Measurements from ENCODE around the gene CLIP1. TPM values are rescaled to one million over a fixed set of nuclear protein-coding genes. Genes with fewer than 3 reads are reported as not detected.

The CLIP1 gene
- polyA plus RNA-seq, 3 donors = 6.7 to 50.9 (median 12.9) TPM

DNA sequence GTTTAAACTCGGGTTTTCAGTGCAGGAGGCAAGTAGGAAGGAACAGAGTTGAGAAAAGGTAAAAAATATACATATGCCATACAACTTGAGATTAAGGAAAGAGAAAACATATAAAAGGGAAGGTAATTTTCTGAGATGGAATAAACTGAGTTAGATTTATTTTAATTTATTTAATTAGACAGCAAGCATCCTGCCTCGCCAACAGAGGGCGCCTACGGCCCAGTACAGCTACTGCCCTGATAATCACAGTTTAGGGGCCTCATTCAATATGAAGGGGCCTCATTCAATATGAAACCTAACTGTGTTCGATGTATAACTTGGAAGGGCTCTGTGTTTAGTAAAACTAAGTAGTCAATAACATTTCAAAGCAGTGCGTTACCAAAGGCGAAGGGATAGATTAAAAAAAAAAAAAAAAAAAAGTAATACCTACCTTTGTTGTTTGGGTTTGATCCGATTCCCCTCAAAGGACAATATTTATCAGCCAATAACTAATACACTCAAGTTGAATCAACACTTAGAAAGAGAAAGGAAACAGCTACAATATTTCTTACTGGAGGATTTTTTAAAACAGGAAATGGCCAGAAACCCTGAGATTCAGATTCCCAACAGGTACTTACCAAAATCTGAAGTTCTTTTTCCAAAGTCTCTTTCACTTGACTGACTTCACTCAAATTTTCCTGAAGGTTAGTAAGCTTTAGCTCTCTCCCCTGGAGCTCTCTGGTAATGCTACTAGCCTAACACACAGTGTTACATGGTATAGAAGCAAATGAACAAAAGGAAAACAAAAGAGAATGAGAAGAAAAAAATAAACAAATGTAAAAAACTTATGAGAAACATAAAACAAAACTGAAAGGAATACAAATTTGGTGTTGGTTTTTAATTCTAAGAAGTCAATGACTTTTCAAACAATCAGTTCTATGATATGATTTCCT is 86.2 kb downstream of the CLIP1 start:
- Histone ChIP-seq H3K4me1 (ENCODE audit: control insufficient read depth in 1 of 2, insufficient read depth in 2 of 2, low read length in 2 of 2) (no peaks in the 10 kb centered on the region), H3K79me2 (ENCODE audit: insufficient read depth, low read length) (no peaks in the 10 kb centered on the region), H3K9me3 (replicated peaks in 1 of 2; ENCODE audit: control insufficient read depth in 1 of 2, insufficient read depth in 1 of 2, low read length in 2 of 2) (no peaks in the 10 kb centered on the region), H3K36me3 (replicated peaks in 1 of 2; ENCODE audit: control insufficient read depth in 1 of 2, insufficient read depth in 2 of 2, low read length in 2 of 2) (peaks cover 59 to 87% of the 10 kb centered on the region in 2 donors), H3K4me2 (replicated peaks; ENCODE audit: extremely low read depth, low read length, poor library complexity, severe bottlenecking) (no peak overlapping the region), H4K20me1 (ENCODE audit: insufficient read depth, low read length) (peaks cover 4% of the 10 kb centered on the region), H3K4me3 (replicated peaks in 1 of 3; ENCODE audit: low read depth in 2 of 3, low read length in 3 of 3) (no peak overlapping the region), H2AFZ (ENCODE audit: insufficient read depth, low read depth, low read length, poor library complexity, severe bottlenecking) (no peak overlapping the region), H3K27ac (ENCODE audit: low read depth in 1 of 2, low read length in 2 of 2) (no peak overlapping the region), H3K27me3 (ENCODE audit: control insufficient read depth in 2 of 2, insufficient read depth in 2 of 2, low read length in 2 of 2) (no peaks in the 10 kb centered on the region), H3K9ac (ENCODE audit: insufficient read depth, low read length, poor library complexity, severe bottlenecking) (no peak overlapping the region)
- H3K4me1 Mint-ChIP-seq = no peaks in the 10 kb centered on the region
- TF ChIP-seq, protein P1, sequence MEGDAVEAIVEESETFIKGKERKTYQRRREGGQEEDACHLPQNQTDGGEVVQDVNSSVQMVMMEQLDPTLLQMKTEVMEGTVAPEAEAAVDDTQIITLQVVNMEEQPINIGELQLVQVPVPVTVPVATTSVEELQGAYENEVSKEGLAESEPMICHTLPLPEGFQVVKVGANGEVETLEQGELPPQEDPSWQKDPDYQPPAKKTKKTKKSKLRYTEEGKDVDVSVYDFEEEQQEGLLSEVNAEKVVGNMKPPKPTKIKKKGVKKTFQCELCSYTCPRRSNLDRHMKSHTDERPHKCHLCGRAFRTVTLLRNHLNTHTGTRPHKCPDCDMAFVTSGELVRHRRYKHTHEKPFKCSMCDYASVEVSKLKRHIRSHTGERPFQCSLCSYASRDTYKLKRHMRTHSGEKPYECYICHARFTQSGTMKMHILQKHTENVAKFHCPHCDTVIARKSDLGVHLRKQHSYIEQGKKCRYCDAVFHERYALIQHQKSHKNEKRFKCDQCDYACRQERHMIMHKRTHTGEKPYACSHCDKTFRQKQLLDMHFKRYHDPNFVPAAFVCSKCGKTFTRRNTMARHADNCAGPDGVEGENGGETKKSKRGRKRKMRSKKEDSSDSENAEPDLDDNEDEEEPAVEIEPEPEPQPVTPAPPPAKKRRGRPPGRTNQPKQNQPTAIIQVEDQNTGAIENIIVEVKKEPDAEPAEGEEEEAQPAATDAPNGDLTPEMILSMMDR (IDR thresholded peaks at IDR 0.05) = peak; percentile 66
- no CpG with 5 or more reads among the region's 8 CpGs for WGBS (ENCODE audit: insufficient coverage)
- DNase-seq = peak in 1 of 3 donors; percentile 10
- no peak overlapping the region for H3K4me3 Mint-ChIP-seq
- H3K9me3 Mint-ChIP-seq = peaks cover 0 to 1% (median 0%) of the 10 kb centered on the region in 7 donors
- H3K27me3 Mint-ChIP-seq (ENCODE audit: low read depth in 3 of 3) = peaks cover 0 to 4% (median 2%) of the 10 kb centered on the region in 3 donors
- intact Hi-C loops (cut with micrococcal nuclease) = no loop called here
- peak overlapping the region in 1 of 7 donors; percentile 82 for H3K27ac Mint-ChIP-seq
- H3K36me3 Mint-ChIP-seq = peaks cover 59 to 91% of the 10 kb centered on the region in 2 donors

DNA sequence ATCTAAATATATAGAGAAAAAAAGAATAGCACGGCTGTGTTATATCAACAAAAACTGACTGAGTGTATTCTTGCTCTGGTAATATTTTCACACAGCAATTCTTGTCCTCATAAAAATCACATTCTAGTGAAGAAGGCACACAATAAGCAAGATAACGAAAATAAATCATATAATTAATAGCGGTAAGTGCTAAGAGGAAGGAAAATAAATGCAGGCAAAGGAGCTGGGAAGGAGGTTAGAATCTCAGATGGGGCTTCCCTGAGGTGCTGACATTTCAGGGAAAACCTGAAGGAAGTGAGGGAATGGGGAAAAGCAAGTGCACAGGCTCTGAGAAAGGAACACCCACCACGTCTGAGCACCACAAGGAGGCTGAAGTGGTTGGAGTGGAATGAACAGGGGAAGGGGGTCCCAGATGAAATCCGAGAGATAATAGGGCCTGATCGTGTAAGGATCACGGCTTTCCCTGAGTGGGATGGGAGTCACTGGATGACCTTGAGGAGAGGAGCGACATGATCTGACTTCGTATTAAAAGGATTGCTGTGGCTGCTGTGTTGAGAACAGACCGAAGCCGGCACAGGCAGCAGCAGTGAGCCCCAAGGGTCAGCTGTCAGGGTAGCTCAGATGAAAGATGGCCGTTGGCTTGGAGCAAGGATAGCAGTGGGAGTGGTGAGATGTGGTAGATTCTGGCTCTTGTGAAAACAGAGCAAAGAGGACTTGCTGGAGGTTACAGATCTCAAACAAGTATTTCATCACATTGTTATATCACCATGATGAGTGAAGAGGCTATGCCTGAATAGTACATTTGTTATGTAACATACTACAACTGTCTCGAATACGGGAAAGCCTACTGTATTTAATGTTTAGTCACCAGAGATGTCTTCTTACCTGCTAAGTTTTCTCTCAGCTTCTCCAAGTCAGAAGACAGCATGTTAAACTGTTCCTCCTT is 89.1 kb downstream of the CLIP1 start:
- no peak overlapping the region for H2AFZ ChIP-seq (ENCODE audit: insufficient read depth, low read depth, low read length, poor library complexity, severe bottlenecking)
- H3K27me3 ChIP-seq (ENCODE audit: control insufficient read depth in 2 of 2, insufficient read depth in 2 of 2, low read length in 2 of 2) = no peaks in the 10 kb centered on the region
- no peak overlapping the region for H3K27ac ChIP-seq (ENCODE audit: low read depth in 1 of 2, low read length in 2 of 2)
- WGBS (ENCODE audit: insufficient coverage) = 96% methylated on average over 8 of the region's 14 CpGs
- no peak overlapping the region for H3K4me2 ChIP-seq (replicated peaks; ENCODE audit: extremely low read depth, low read length, poor library complexity, severe bottlenecking)
- no peaks in the 10 kb centered on the region for H3K4me1 Mint-ChIP-seq
- peaks cover 49 to 90% of the 10 kb centered on the region in 2 donors for H3K36me3 Mint-ChIP-seq
- intact Hi-C loops (cut with micrococcal nuclease) = no loop called here
- no peak overlapping the region for H3K4me3 ChIP-seq (replicated peaks in 1 of 3; ENCODE audit: low read depth in 2 of 3, low read length in 3 of 3)
- no peak overlapping the region for H3K9ac ChIP-seq (ENCODE audit: insufficient read depth, low read length, poor library complexity, severe bottlenecking)
- no peaks in the 10 kb centered on the region for H3K9me3 ChIP-seq (replicated peaks in 1 of 2; ENCODE audit: control insufficient read depth in 1 of 2, insufficient read depth in 1 of 2, low read length in 2 of 2)
- H3K79me2 ChIP-seq (ENCODE audit: insufficient read depth, low read length) = no peaks in the 10 kb centered on the region
- TF ChIP-seq, protein P1 (IDR thresholded peaks at IDR 0.05) = no peak
- H3K27me3 Mint-ChIP-seq (ENCODE audit: low read depth in 3 of 3) = peaks cover 0 to 5% (median 2%) of the 10 kb centered on the region in 3 donors
- no peak for DNase-seq
- peaks cover 0 to 1% (median 0%) of the 10 kb centered on the region in 7 donors for H3K9me3 Mint-ChIP-seq
- peaks cover 51 to 85% of the 10 kb centered on the region in 2 donors for H3K36me3 ChIP-seq (replicated peaks in 1 of 2; ENCODE audit: control insufficient read depth in 1 of 2, insufficient read depth in 2 of 2, low read length in 2 of 2)
- H3K4me3 Mint-ChIP-seq = no peak overlapping the region
- H4K20me1 ChIP-seq (ENCODE audit: insufficient read depth, low read length) = peaks cover 4% of the 10 kb centered on the region
- H3K27ac Mint-ChIP-seq = peak overlapping the region in 1 of 7 donors; percentile 15
- H3K4me1 ChIP-seq (ENCODE audit: control insufficient read depth in 1 of 2, insufficient read depth in 2 of 2, low read length in 2 of 2) = no peaks in the 10 kb centered on the region
